ENCODE data around the gene SCG3.

The SCG3 gene

GRCh38 chr15:51758645-51759044, 77.3 kb downstream of the SCG3 start:
- DNase-seq (ENCODE audit: low read depth, low spot score) = no peak

GRCh38 chr15:51759557-51760070, 78.3 kb downstream of the SCG3 start:
- peak; percentile 41 for DNase-seq (ENCODE audit: low read depth, low spot score)

- DNase-seq (ENCODE audit: low read depth, low spot score) = no peak
These were observed 79.5 kb downstream of the SCG3 start for GRCh38 chr15:51760805-51761204.

GRCh38 chr15:51765751-51766150, 84.4 kb downstream of the SCG3 start:
- no peak for DNase-seq (ENCODE audit: low read depth, low spot score)

GRCh38 chr15:51766341-51766740, 85.0 kb downstream of the SCG3 start:
- no peak for DNase-seq (ENCODE audit: low read depth, low spot score)

GRCh38 chr15:51768018-51768417, 86.7 kb downstream of the SCG3 start:
- no peak for DNase-seq (ENCODE audit: low read depth, low spot score)
